Panc1 (cell line): ENCODE data around the gene RRP12. TPM values are rescaled to one million over a fixed set of nuclear protein-coding genes. Genes with fewer than 3 reads are reported as not detected.

Experiments
- ATAC-seq: fragments of 200-7000 bp; cut with Tn5 transposase; 2 replicates; pipeline ENCODE4 v1.9.1; 2020; ENCODE audit warnings: mild to moderate bottlenecking, moderate library complexity
- BruUV-seq: library from RNA; stranded (reverse); fragments of 400-500 nt; replicated peaks from 2 replicates; lab custom pipeline; 2021; lab: Mats Ljungman, UMichigan
- CTCF ChIA-PET: fragments of 300-600 bp; sonication (Branson Sonifier 250); formaldehyde crosslinking; loops from one replicate; lab custom pipeline; 2022; ENCODE audit warnings: antibody characterized with exemption; lab: Charles Lee
- POLR2A ChIA-PET: fragments of 300-600 bp; sonication (Branson Sonifier 250); formaldehyde crosslinking; loops from one replicate; lab custom pipeline; 2022; ENCODE audit warnings: antibody characterized with exemption; lab: Charles Lee
- DNase-seq: peaks from one replicate; pipeline ENCODE4 v3.0.0-alpha.2; 2010; ENCODE audit warnings: low read depth, low spot score
- H3K27ac ChIP-seq: 2 replicates; pipeline ENCODE4 v1.5.1; 2011; ENCODE audit warnings: mild to moderate bottlenecking, low read length, inconsistent platforms
- H3K27me3 ChIP-seq: fragments of 200-500 bp; sonication (Bioruptor generic); 2 replicates; pipeline ENCODE4 v1.6.0; 2014; ENCODE audit warnings: low read length, inconsistent platforms; ENCODE audit not compliant: control insufficient read depth, insufficient read depth
- H3K36me3 ChIP-seq: fragments of 200-500 bp; sonication (Bioruptor generic); 2 replicates; pipeline ENCODE4 v1.5.1; 2014; ENCODE audit warnings: inconsistent platforms, mild to moderate bottlenecking, low read length, moderate library complexity; ENCODE audit not compliant: control insufficient read depth, insufficient read depth
- H3K4me1 ChIP-seq: 2 replicates; pipeline ENCODE4 v1.5.1; 2011; ENCODE audit warnings: inconsistent platforms, mild to moderate bottlenecking, low read length, moderate library complexity; ENCODE audit not compliant: control insufficient read depth, insufficient read depth
- H3K4me3 ChIP-seq, 2 experiments: 2 replicates each; pipeline ENCODE4 v1.5.1; 2011 to 2012; ENCODE audit warnings: low read depth in 2 of 2, low read length in 2 of 2, mild to moderate bottlenecking in 2 of 2, inconsistent platforms in 1 of 2, moderate library complexity in 1 of 2
- H3K9me3 ChIP-seq: fragments of 200-500 bp; sonication (Bioruptor generic); 2 replicates; pipeline ENCODE4 v1.5.1; 2014; ENCODE audit warnings: low read depth, mild to moderate bottlenecking, inconsistent platforms, low read length, moderate library complexity; ENCODE audit not compliant: control insufficient read depth, insufficient read depth
- CTCF ChIP-seq: fragments of 450-650 bp; IDR thresholded peaks from 2 replicates; pipeline ENCODE4 v1.5.1; 2017; ENCODE audit warnings: mild to moderate bottlenecking
- POLR2AphosphoS5 ChIP-seq: IDR thresholded peaks from 2 replicates; pipeline ENCODE4 v1.6.1; 2012; ENCODE audit warnings: mild to moderate bottlenecking, low read depth, low read length, moderate library complexity
- SIN3A ChIP-seq: IDR thresholded peaks from 2 replicates; pipeline ENCODE4 v1.6.1; 2012; ENCODE audit warnings: low read depth, mild to moderate bottlenecking, low read length, moderate library complexity, borderline replicate concordance; ENCODE audit not compliant: insufficient read depth
- TCF7L2 ChIP-seq: IDR thresholded peaks from 2 replicates; pipeline ENCODE4 v1.6.1; 2011; ENCODE audit warnings: mild to moderate bottlenecking, low read depth, low read length, inconsistent platforms
- in situ Hi-C: cut with HindIII; loops from 2 replicates; pipeline ENCODE4 v1.10.0; 2016; ENCODE audit warnings: low sequenced_read_pairs, low pct_unique_long_range_greater_than_20kb
- intact Hi-C: fragments of 100-400 bp; cut with micrococcal nuclease; formaldehyde crosslinking; loops from one replicate; pipeline ENCODE4 v1.10.0; 2022; ENCODE audit not compliant: unreplicated experiment
- total RNA-seq: library from RNA; stranded (reverse); gene quantifications from one replicate; pipeline ENCODE4 v1.2.1, GENCODE V29; 2021; ENCODE audit not compliant: unreplicated experiment
- TF ChIP-seq, protein P1 (sequence below), 2 experiments: IDR thresholded peaks; 2 replicates each; pipeline ENCODE4 v1.6.1; 2011 to 2012; ENCODE audit warnings: low read depth in 2 of 2, control low read depth in 1 of 2, low read length in 1 of 2, mild to moderate bottlenecking in 1 of 2, moderate library complexity in 1 of 2; ENCODE audit not compliant: insufficient read depth in 1 of 2

The RRP12 gene
- total RNA-seq, 1 experiment from 2014 or later = 94.9 TPM

DNA sequence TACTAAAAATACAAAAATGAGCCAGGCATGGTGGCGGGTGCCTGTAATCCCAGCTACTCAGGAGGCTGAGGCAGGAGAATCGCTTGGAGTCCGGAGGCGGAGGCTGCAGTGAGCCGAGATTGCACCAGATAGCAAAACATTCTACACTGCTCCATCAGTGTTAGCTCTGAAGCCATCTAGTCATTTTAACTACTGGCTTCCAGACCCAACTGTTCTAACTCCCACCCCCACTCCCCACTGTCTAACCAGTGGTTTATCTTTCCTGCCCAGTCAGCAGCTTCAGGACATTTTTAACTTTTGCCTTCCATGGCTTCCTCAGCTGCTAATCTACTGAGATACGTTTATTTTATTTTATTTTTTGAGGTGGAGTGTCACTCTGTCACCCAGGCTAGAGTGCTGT lies 88.2 kb downstream of the RRP12 start:
- ChIA-PET CTCF (interaction anchor here (0.7 kb wide), 1 partner anchor 38 kb away, joined by 3 read pairs; no protein-coding TSS in a partner anchor), POLR2A (interaction anchor here (0.6 kb wide), 2 partner anchors 39 to 209 kb away, joined by 3 to 4 read pairs; no protein-coding TSS in a partner anchor)
- in situ Hi-C loops = no loop called here
- DNase-seq (no peak), ATAC-seq (no peak)
- Histone ChIP-seq H3K4me1 (no peaks in the 10 kb centered on the region), H3K9me3 (no peaks in the 10 kb centered on the region), H3K27ac (no peak overlapping the region), H3K36me3 (no peaks in the 10 kb centered on the region), H3K4me3 (no peak overlapping the region), H3K27me3 (no peaks in the 10 kb centered on the region)
- no TSS peak for BruUV-seq
- intact Hi-C loops = no loop called here
- TF ChIP-seq, protein P1, sequence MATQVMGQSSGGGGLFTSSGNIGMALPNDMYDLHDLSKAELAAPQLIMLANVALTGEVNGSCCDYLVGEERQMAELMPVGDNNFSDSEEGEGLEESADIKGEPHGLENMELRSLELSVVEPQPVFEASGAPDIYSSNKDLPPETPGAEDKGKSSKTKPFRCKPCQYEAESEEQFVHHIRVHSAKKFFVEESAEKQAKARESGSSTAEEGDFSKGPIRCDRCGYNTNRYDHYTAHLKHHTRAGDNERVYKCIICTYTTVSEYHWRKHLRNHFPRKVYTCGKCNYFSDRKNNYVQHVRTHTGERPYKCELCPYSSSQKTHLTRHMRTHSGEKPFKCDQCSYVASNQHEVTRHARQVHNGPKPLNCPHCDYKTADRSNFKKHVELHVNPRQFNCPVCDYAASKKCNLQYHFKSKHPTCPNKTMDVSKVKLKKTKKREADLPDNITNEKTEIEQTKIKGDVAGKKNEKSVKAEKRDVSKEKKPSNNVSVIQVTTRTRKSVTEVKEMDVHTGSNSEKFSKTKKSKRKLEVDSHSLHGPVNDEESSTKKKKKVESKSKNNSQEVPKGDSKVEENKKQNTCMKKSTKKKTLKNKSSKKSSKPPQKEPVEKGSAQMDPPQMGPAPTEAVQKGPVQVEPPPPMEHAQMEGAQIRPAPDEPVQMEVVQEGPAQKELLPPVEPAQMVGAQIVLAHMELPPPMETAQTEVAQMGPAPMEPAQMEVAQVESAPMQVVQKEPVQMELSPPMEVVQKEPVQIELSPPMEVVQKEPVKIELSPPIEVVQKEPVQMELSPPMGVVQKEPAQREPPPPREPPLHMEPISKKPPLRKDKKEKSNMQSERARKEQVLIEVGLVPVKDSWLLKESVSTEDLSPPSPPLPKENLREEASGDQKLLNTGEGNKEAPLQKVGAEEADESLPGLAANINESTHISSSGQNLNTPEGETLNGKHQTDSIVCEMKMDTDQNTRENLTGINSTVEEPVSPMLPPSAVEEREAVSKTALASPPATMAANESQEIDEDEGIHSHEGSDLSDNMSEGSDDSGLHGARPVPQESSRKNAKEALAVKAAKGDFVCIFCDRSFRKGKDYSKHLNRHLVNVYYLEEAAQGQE (IDR thresholded peaks at IDR 0.05; ENCODE audit: insufficient read depth in 1 of 2, low read depth in 2 of 2, low read length in 1 of 2) = no peak
- TF ChIP-seq TCF7L2 (no peak), SIN3A (no peak), POLR2AphosphoS5 (no peak)

GRCh38 chr10:97311111-97311626 lies 90.0 kb downstream of the RRP12 start:
- ChIA-PET POLR2A (no interaction called here), CTCF (no interaction called here)
- in situ Hi-C loops (no loop called here), intact Hi-C loops (no loop called here)
- no peak for TF ChIP-seq TCF7L2
- no peak for TF ChIP-seq POLR2AphosphoS5
- no peak for TF ChIP-seq SIN3A
- TF ChIP-seq, protein P1 (IDR thresholded peaks at IDR 0.05; ENCODE audit: insufficient read depth in 1 of 2, low read depth in 2 of 2, low read length in 1 of 2) = no peak
- no peak for TF ChIP-seq CTCF
- Histone ChIP-seq H3K36me3 (no peaks in the 10 kb centered on the region), H3K4me1 (no peaks in the 10 kb centered on the region), H3K9me3 (no peaks in the 10 kb centered on the region), H3K27ac (no peak overlapping the region), H3K27me3 (no peaks in the 10 kb centered on the region), H3K4me3 (no peak overlapping the region)
- no TSS peak for BruUV-seq
- DNase-seq (no peak), ATAC-seq (no peak)
